H9 (cell line): ENCODE measurements around the gene GPR45. TPM values are rescaled to one million over a fixed set of nuclear protein-coding genes. Genes with fewer than 3 reads are reported as not detected.

ENCODE experiments used
- DNase-seq: peaks from one replicate; pipeline ENCODE4 v3.0.0-alpha.2; 2017
- H2AFZ ChIP-seq: one replicate; pipeline ENCODE4 v1.6.1; 2013; ENCODE audit warnings: mild to moderate bottlenecking, low read length, control low read depth, moderate library complexity
- H2AK5ac ChIP-seq: 2 replicates; pipeline ENCODE4 v1.6.1; 2013; ENCODE audit warnings: low read length, control low read depth, mixed read lengths; ENCODE audit not compliant: insufficient read length
- H2BK120ac ChIP-seq: one replicate; pipeline ENCODE4 v1.6.1; 2013; ENCODE audit warnings: low read depth, mild to moderate bottlenecking, low read length, control low read depth, inconsistent platforms; ENCODE audit not compliant: poor library complexity, severe bottlenecking
- H2BK12ac ChIP-seq: 2 replicates; pipeline ENCODE4 v1.6.1; 2013; ENCODE audit warnings: low read length, control low read depth, mixed read lengths, low read depth; ENCODE audit not compliant: insufficient read length
- H2BK15ac ChIP-seq: 2 replicates; pipeline ENCODE4 v1.6.1; 2013; ENCODE audit warnings: low read depth, low read length, control low read depth
- H2BK20ac ChIP-seq: one replicate; pipeline ENCODE4 v1.6.1; 2013; ENCODE audit warnings: low read depth, mild to moderate bottlenecking, low read length, control low read depth, inconsistent platforms; ENCODE audit not compliant: poor library complexity, severe bottlenecking
- H2BK5ac ChIP-seq: 2 replicates; pipeline ENCODE4 v1.6.1; 2013; ENCODE audit warnings: low read length, control low read depth, mixed read lengths; ENCODE audit not compliant: insufficient read length
- H3K14ac ChIP-seq: 2 replicates; pipeline ENCODE4 v1.6.1; 2013; ENCODE audit warnings: low read length, control low read depth; ENCODE audit not compliant: insufficient read depth
- H3K18ac ChIP-seq: 2 replicates; pipeline ENCODE4 v1.6.1; 2013; ENCODE audit warnings: low read depth, mild to moderate bottlenecking, mixed read lengths, low read length, control low read depth; ENCODE audit not compliant: insufficient read length
- H3K23ac ChIP-seq: 2 replicates; pipeline ENCODE4 v1.6.1; 2013; ENCODE audit warnings: low read length, control low read depth, mixed read lengths, low read depth; ENCODE audit not compliant: insufficient read length
- H3K23me2 ChIP-seq: 2 replicates; pipeline ENCODE4 v1.6.1; 2013; ENCODE audit warnings: low read depth, mild to moderate bottlenecking, mixed read lengths, low read length, control low read depth; ENCODE audit not compliant: insufficient read length, poor library complexity, severe bottlenecking
- H3K27ac ChIP-seq: 2 replicates; pipeline ENCODE4 v1.5.1; 2013; ENCODE audit warnings: low read length, control low read depth, mixed read lengths, low read depth; ENCODE audit not compliant: insufficient read length
- H3K27me3 ChIP-seq: 2 replicates; pipeline ENCODE4 v1.6.1; 2013; ENCODE audit warnings: low read length, control low read depth, inconsistent platforms; ENCODE audit not compliant: insufficient read depth
- H3K4ac ChIP-seq: 2 replicates; pipeline ENCODE4 v1.6.1; 2013; ENCODE audit warnings: low read depth, mild to moderate bottlenecking, control low read depth, inconsistent platforms, low read length, moderate library complexity
- H3K4me1 ChIP-seq: 2 replicates; pipeline ENCODE4 v1.6.1; 2013; ENCODE audit warnings: low read length, control low read depth, inconsistent platforms; ENCODE audit not compliant: insufficient read depth
- H3K4me2 ChIP-seq: 2 replicates; pipeline ENCODE4 v1.6.1; 2013; ENCODE audit warnings: low read length, control low read depth, mixed read lengths; ENCODE audit not compliant: insufficient read length, insufficient read depth
- H3K56ac ChIP-seq: 2 replicates; pipeline ENCODE4 v1.6.1; 2013; ENCODE audit warnings: low read depth, mild to moderate bottlenecking, mixed read lengths, low read length, control low read depth; ENCODE audit not compliant: insufficient read length
- H3K79me1 ChIP-seq: 2 replicates; pipeline ENCODE4 v1.6.1; 2013; ENCODE audit warnings: low read depth, mild to moderate bottlenecking, moderate library complexity, low read length, control low read depth, inconsistent platforms; ENCODE audit not compliant: insufficient read depth, poor library complexity, severe bottlenecking
- H3K79me2 ChIP-seq: 2 replicates; pipeline ENCODE4 v1.6.1; 2013; ENCODE audit warnings: low read length, control low read depth, inconsistent platforms; ENCODE audit not compliant: insufficient read depth
- H3K9ac ChIP-seq: 2 replicates; pipeline ENCODE4 v1.6.1; 2013; ENCODE audit warnings: low read length, control low read depth, mixed read lengths; ENCODE audit not compliant: insufficient read length; ENCODE audit errors: extremely low read depth
- H3K9me3 ChIP-seq: one replicate; pipeline ENCODE4 v1.6.1; 2013; ENCODE audit warnings: low read depth, low read length, inconsistent platforms; ENCODE audit not compliant: control insufficient read depth
- H3T11ph ChIP-seq: one replicate; pipeline ENCODE4 v1.6.1; 2013; ENCODE audit warnings: mild to moderate bottlenecking, low read length, control low read depth, inconsistent platforms
- H4K20me1 ChIP-seq: one replicate; pipeline ENCODE4 v1.6.1; 2013; ENCODE audit not compliant: control insufficient read depth, insufficient read length, insufficient read depth
- H4K5ac ChIP-seq: 2 replicates; pipeline ENCODE4 v1.6.1; 2013; ENCODE audit warnings: low read depth, mild to moderate bottlenecking, mixed read lengths, low read length, control low read depth; ENCODE audit not compliant: insufficient read length
- H4K8ac ChIP-seq: replicated peaks from 2 replicates; pipeline ENCODE4 v1.6.1; 2013; ENCODE audit warnings: low read length, control low read depth, mixed read lengths, low read depth; ENCODE audit not compliant: insufficient read length
- H4K91ac ChIP-seq: 2 replicates; pipeline ENCODE4 v1.6.1; 2013; ENCODE audit warnings: low read depth, mild to moderate bottlenecking, moderate library complexity, mixed read lengths, low read length, control low read depth; ENCODE audit not compliant: insufficient read length
- H3K27ac Mint-ChIP-seq, 3 experiments: 2 replicates in 2 of 3; 3 replicates in 1 of 3; pipeline ENCODE4 v1.8.0; 2020 to 2021; ENCODE audit warnings: mixed read lengths in 3 of 3, mild to moderate bottlenecking in 1 of 3, moderate library complexity in 1 of 3
- H3K27me3 Mint-ChIP-seq: 2 replicates; pipeline ENCODE4 v1.8.0; 2021; ENCODE audit warnings: low read depth, mild to moderate bottlenecking, moderate library complexity, mixed read lengths
- H3K36me3 Mint-ChIP-seq, 3 experiments: 2 replicates in 2 of 3; 3 replicates in 1 of 3; pipeline ENCODE4 v1.8.0; 2020 to 2021; ENCODE audit warnings: low read depth in 3 of 3, mixed read lengths in 3 of 3; ENCODE audit not compliant: insufficient read depth in 1 of 3
- H3K4me1 Mint-ChIP-seq, 2 experiments: 2 replicates each; pipeline ENCODE4 v1.8.0; 2020; ENCODE audit warnings: mixed read lengths in 2 of 2
- H3K4me3 Mint-ChIP-seq, 2 experiments: 2 replicates in 1 of 2; 3 replicates in 1 of 2; pipeline ENCODE4 v1.8.0; 2020 to 2021; ENCODE audit warnings: mild to moderate bottlenecking in 2 of 2, mixed read lengths in 2 of 2, moderate library complexity in 1 of 2
- H3K9me3 Mint-ChIP-seq, 2 experiments: 2 replicates in 1 of 2; 3 replicates in 1 of 2; pipeline ENCODE4 v1.8.0; 2020; ENCODE audit warnings: mild to moderate bottlenecking in 2 of 2, mixed read lengths in 2 of 2, moderate library complexity in 1 of 2
- WGBS: extraction: QIAGEN DNeasy Blood & Tissue Kit; methylation state at CpG from one replicate; pipeline ENCODE4 v1.1.7; 2013; ENCODE audit warnings: missing lambda C conversion rate, low lambda C conversion rate, mixed read lengths; ENCODE audit not compliant: insufficient read length; ENCODE audit errors: extremely low coverage; 5-methylcytosine and 5-hydroxymethylcytosine counted together
- total RNA-seq: library from RNA; stranded (reverse); gene quantifications from 2 replicates; pipeline ENCODE4 v1.2.1, GENCODE V29; 2021
- TF ChIP-seq, protein P1 (sequence below): fragments of 200-600 bp; sonication (generic); conservative IDR thresholded peaks from 3 replicates; pipeline ENCODE4 v1.8.0; 2021; ENCODE audit warnings: antibody characterized with exemption, mild to moderate bottlenecking

The GPR45 gene
- total RNA-seq, 1 experiment from 2014 or later, result not detected

DNA sequence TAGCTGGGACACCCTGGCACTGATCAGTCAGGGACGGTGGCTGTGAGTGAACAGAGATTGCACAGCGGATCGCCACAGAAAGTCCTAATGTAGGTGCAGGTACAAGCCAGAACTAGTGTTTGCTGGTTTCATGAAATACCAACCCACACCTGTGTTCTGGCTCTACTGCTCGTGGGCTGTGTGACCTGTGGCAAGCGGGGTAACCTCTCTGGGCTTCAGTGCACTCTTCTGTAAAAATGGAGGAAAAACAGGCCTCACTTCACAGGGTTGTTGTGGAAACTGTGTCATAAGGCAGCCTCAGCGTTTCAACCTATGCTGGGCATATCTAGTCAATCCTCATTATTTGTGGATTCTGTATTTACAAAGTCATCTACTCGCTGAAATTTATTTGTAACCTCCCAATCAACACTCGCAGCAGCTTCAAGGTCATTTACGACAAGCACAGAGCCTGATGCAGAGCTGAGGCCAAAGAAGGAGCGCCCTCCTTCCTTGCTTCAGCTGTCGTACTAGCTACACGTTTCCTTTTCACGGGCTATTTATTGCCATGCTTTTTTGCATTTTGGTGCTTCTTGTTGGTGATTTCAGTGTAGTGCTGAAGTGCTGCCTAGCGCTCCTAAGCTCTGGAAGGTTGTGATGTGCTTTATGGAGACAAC, 30.0 kb downstream of the GPR45 start:
- WGBS, result no CpG with 5 or more reads among the region's 14 CpGs

More for the DNA sequence above, 30.0 kb downstream of the GPR45 start:
- Histone ChIP-seq H3K79me1 (no peaks in the 10 kb centered on the region), H3K23me2 (no peaks in the 10 kb centered on the region), H3K14ac (no peak overlapping the region), H4K20me1 (no peaks in the 10 kb centered on the region), H4K8ac (no peak overlapping the region), H2BK12ac (no peak overlapping the region), H3K9ac (no peak overlapping the region), H3K27ac (no peak overlapping the region), H3K4ac (no peak overlapping the region), H3K4me2 (no peak overlapping the region), H2BK120ac (no peak overlapping the region), H3K9me3 (no peaks in the 10 kb centered on the region), H4K5ac (no peak overlapping the region), H3K4me1 (no peaks in the 10 kb centered on the region), H2BK5ac (no peak overlapping the region), H3K27me3 (no peaks in the 10 kb centered on the region), H2AK5ac (no peak overlapping the region), H3K56ac (no peak overlapping the region), H2BK20ac (no peak overlapping the region), H2BK15ac (no peak overlapping the region), H3K23ac (no peak overlapping the region), H2AFZ (no peak overlapping the region), H3K79me2 (no peaks in the 10 kb centered on the region), H3K18ac (no peak overlapping the region), H3T11ph (no peak overlapping the region), H4K91ac (no peak overlapping the region)
- Mint-ChIP-seq H3K27me3 (no peaks in the 10 kb centered on the region), H3K9me3 (no peaks in the 10 kb centered on the region), H3K36me3 (peaks cover 11 to 83% (median 38%) of the 10 kb centered on the region in 3 experiments; a peak in 6 of 7 replicates), H3K4me3 (no peak overlapping the region), H3K4me1 (no peaks in the 10 kb centered on the region), H3K27ac (no peak overlapping the region)
- DNase-seq, result no peak
- TF ChIP-seq, protein P1, sequence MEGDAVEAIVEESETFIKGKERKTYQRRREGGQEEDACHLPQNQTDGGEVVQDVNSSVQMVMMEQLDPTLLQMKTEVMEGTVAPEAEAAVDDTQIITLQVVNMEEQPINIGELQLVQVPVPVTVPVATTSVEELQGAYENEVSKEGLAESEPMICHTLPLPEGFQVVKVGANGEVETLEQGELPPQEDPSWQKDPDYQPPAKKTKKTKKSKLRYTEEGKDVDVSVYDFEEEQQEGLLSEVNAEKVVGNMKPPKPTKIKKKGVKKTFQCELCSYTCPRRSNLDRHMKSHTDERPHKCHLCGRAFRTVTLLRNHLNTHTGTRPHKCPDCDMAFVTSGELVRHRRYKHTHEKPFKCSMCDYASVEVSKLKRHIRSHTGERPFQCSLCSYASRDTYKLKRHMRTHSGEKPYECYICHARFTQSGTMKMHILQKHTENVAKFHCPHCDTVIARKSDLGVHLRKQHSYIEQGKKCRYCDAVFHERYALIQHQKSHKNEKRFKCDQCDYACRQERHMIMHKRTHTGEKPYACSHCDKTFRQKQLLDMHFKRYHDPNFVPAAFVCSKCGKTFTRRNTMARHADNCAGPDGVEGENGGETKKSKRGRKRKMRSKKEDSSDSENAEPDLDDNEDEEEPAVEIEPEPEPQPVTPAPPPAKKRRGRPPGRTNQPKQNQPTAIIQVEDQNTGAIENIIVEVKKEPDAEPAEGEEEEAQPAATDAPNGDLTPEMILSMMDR, result no peak
